Large intestine (tissue), 3 donors: ENCODE measurements around the gene RAMAC. TPM values are rescaled to one million over a fixed set of nuclear protein-coding genes. Genes with fewer than 3 reads are reported as not detected.

Experiments
- DNase-seq, 2 donors: peaks; one replicate each; pipeline versions ENCODE4 v3.0.0 to v3.0.0-alpha.2; 2013
- H3K27ac ChIP-seq: one replicate; pipeline ENCODE4 v1.5.1; 2013; ENCODE audit warnings: low read length
- H3K27me3 ChIP-seq: 2 replicates; pipeline ENCODE4 v1.6.1; 2013; ENCODE audit warnings: low read length; ENCODE audit not compliant: control insufficient read depth, insufficient read depth
- H3K36me3 ChIP-seq: 2 replicates; pipeline ENCODE4 v1.6.1; 2013; ENCODE audit warnings: low read length; ENCODE audit not compliant: control insufficient read depth, insufficient read depth
- H3K4me1 ChIP-seq: one replicate; pipeline ENCODE4 v1.6.1; 2013; ENCODE audit warnings: low read length; ENCODE audit not compliant: control insufficient read depth, insufficient read depth
- H3K4me3 ChIP-seq: one replicate; pipeline ENCODE4 v1.5.1; 2013; ENCODE audit warnings: low read length
- H3K9me3 ChIP-seq: one replicate; pipeline ENCODE4 v1.6.1; 2013; ENCODE audit warnings: mild to moderate bottlenecking, low read depth, low read length, moderate library complexity; ENCODE audit not compliant: control insufficient read depth
- WGBS: methylation state at CpG from one replicate; pipeline ENCODE4 v1.1.5; 2013; ENCODE audit warnings: low lambda C conversion rate; ENCODE audit not compliant: insufficient coverage; 5-methylcytosine and 5-hydroxymethylcytosine counted together
- polyA plus RNA-seq: library from polyadenylated mRNA; unstranded; fragments of 120-200 nt; gene quantifications from one replicate; pipeline ENCODE4 v1.2.1, GENCODE V29; 2013

The RAMAC gene
- polyA plus RNA-seq, 1 donor, result 30.1 TPM

DNA sequence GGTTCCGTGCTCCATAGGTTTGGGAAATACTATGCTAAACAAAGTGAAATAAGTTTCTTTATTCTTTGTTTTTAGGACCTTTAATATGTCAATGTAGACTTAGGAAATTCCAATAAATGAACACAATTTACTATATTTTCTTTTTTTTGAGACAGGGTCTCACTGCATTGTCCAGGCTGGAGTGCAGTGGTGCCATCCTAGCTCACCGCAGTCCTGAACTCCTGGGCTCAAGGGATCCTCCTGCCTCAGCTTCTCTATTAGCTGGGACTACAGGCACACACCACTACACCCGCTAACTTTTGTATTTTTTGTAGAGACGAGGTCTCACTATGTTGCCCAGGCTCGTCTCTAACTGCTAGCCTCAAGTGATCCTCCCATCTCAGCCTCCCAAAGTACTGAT lies 21.1 kb upstream of the RAMAC start:
- Histone ChIP-seq H3K4me3 (no peak overlapping the region), H3K27me3 (no peaks in the 10 kb centered on the region), H3K9me3 (no peaks in the 10 kb centered on the region), H3K27ac (no peak overlapping the region), H3K4me1 (no peaks in the 10 kb centered on the region), H3K36me3 (no peaks in the 10 kb centered on the region)
- no peak for DNase-seq
- WGBS, result 80% methylated on average over 2 of the region's 5 CpGs

DNA sequence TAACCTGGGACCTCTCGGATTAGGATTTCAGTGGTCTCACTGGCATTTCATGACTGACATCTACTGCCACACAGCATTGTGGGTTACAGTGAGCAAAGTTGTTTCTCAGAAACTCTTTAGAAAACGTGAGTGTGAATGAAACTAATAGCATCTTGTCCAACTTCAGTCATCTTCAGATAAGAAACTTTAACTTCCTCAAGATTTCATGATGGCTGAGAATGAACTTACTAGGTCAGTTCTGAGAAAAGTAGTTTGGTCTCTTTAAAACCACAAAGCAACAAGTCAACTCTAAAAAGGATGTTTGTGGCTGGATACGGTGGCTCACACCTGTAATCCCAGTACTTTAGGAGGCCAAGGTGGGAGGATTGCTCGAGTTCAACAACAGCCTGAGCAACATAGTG lies 19.3 kb upstream of the RAMAC start:
- no peak for DNase-seq
- no CpG with 5 or more reads among the region's 4 CpGs for WGBS
- Histone ChIP-seq H3K4me1 (no peaks in the 10 kb centered on the region), H3K4me3 (no peak overlapping the region), H3K27ac (no peak overlapping the region), H3K36me3 (no peaks in the 10 kb centered on the region), H3K27me3 (no peaks in the 10 kb centered on the region), H3K9me3 (no peaks in the 10 kb centered on the region)

DNA sequence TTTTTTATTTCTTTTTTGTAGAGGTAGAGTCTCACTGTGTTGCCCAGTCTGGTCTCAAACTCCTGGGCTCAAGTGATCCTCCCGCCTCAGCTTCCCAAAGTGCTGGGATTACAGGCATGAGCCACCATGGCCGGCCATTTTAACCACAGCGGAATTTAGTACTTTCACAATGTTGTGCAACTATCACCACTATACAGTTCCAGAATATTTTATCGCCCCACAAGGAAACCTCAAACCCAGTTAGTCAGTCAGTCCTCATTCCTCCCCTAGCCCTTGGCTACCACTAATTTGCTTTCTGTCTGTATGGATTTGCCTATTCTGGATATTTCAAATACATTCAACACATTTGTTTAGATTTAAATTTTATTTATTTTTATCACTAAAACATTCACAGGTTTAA lies 17.9 kb upstream of the RAMAC start:
- H3K27me3 ChIP-seq, result no peaks in the 10 kb centered on the region
- DNase-seq, result no peak
- H3K4me3 ChIP-seq, result no peak overlapping the region
- WGBS, result 88% methylated on average over 1 of the region's 4 CpGs
- H3K36me3 ChIP-seq, result no peaks in the 10 kb centered on the region
- H3K4me1 ChIP-seq, result no peaks in the 10 kb centered on the region
- no peak overlapping the region for H3K27ac ChIP-seq
- no peaks in the 10 kb centered on the region for H3K9me3 ChIP-seq

DNA sequence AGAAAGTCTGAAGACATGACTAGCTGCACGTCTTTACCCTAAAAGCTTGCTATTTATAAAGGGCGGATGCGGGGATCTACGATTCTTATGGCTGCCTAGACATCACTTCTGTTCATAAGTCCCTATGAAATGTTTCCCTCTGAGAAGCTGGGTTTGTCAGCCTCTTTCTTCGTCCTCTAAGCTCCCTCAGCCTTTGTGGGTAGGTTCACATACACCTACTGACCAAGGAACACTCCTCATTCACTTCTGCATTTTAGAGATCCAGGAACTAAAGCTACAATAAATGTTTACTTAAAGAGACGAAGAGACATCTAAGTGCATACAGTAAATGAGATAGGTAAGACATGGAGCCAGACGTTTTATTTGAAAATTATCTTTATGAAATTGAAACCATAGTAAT lies 16.7 kb upstream of the RAMAC start:
- Histone ChIP-seq H3K27me3 (no peaks in the 10 kb centered on the region), H3K9me3 (no peaks in the 10 kb centered on the region), H3K27ac (no peak overlapping the region), H3K4me3 (no peak overlapping the region), H3K36me3 (no peaks in the 10 kb centered on the region), H3K4me1 (no peaks in the 10 kb centered on the region)
- WGBS, result 71% methylated on average over 1 of the region's 7 CpGs
- DNase-seq, result no peak

DNA sequence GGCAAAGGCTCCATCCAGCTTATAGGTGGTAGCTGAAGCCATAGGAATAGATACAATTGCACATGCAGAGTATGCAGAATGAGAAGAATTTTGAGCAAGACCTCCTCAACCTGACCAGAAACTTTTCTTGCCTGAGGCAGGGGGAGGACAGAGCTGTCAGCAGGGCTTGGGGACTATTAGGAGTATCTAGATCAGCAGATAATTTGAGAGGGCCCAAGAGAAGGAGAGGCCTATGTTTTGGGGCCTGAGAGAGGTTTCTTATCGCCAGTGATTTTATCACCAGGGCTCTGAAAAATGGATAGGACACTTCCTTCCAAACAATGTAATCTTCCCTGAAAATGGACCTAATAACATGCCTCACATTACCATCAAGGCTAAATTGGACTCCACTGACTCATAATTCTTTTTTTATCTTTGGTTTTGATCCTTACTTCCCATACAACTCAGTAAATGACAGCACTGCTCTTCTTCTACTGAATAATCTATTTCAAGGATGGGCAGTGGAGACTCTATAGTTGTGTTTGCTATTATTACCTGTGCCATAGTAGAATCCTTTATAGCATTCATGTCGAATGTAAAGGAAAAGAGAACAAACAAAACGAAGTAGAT lies 15.8 kb upstream of the RAMAC start:
- H3K36me3 ChIP-seq, result no peaks in the 10 kb centered on the region
- H3K9me3 ChIP-seq, result no peaks in the 10 kb centered on the region
- WGBS, result 0% methylated on average over 2 of the region's 3 CpGs
- H3K4me1 ChIP-seq, result no peaks in the 10 kb centered on the region
- H3K27me3 ChIP-seq, result no peaks in the 10 kb centered on the region
- no peak overlapping the region for H3K4me3 ChIP-seq
- no peak overlapping the region for H3K27ac ChIP-seq
- DNase-seq, result no peak

DNA sequence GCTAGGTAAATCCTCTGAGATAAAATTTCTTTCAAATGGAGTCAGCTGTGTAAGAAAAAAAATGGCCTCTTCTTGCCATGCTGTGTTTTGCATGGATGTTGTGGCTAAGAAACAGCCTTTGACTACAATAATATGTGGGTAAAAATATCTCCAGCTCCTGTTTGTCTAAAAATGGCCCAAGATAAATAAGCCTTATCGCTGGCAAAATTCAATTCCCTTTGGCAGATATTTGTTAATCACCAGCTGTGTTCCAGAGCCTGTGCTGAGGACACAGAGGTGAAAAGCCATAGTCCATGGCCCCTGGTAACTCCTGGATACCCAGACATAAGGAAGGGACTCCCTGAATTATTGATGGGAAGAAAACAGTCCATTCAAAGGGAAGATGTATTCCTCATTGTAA lies 15.3 kb upstream of the RAMAC start:
- Histone ChIP-seq H3K9me3 (no peaks in the 10 kb centered on the region), H3K27ac (no peak overlapping the region), H3K27me3 (no peaks in the 10 kb centered on the region), H3K36me3 (no peaks in the 10 kb centered on the region), H3K4me3 (no peak overlapping the region), H3K4me1 (no peaks in the 10 kb centered on the region)
- DNase-seq, result no peak
- no CpG with 5 or more reads among the region's 1 CpG for WGBS

DNA sequence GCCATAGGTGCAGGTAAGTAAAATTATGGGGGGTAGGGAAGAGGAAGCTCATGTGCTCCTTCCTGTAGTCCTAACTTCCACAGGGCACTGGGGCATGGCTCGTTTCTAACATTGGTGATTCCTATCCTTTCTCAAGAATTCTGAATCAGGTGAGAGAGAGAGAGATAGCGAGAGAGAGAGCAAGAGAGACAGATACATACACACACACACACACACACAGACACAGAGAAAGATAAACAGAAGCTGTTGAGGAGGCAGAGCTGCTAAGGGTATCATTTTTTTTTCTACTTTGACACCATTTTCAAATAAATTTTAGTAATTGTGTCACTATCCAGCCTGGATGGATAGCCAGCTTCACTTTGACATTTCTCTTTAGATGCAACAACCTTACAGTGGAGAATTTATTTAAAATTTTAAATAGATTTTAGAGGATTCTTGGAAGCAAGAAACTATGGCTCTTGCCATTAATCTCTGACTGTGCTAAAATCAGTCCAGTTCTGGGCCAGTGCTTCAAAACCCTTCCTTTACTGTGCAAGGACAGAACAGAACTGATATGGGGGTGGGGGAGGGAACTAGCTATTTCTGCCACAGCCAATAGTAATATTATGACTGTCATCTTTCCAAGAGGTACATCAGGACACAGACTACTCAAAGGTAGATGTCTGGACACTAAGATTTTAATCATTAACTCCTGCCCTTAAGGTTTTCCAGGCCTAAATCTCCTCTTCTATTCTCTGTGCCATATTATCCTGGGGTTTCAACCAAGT lies 14.6 kb upstream of the RAMAC start:
- no CpG with 5 or more reads among the region's 2 CpGs for WGBS
- Histone ChIP-seq H3K27ac (no peak overlapping the region), H3K4me3 (no peak overlapping the region), H3K27me3 (no peaks in the 10 kb centered on the region), H3K36me3 (no peaks in the 10 kb centered on the region), H3K4me1 (no peaks in the 10 kb centered on the region), H3K9me3 (no peaks in the 10 kb centered on the region)
- no peak for DNase-seq

DNA sequence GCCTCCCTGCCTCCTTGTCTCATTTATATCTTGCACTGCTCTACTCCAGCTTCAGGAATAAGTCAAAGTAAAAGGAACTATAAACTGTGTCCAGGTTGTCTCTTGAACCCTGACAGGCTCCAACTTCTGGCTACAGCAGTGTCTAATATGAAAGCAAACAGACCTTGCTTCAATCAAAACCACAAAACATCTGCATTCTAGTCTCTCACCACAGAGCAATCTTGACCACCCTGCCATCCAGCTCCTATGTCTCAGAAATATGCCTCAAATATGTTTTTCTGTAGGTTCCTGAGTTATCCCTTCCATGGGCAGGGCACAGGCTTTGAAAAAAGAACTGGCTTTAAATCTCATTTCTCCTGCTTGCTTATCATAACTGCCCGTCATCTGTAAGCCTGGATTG lies 13.0 kb upstream of the RAMAC start:
- DNase-seq, result no peak
- no peaks in the 10 kb centered on the region for H3K4me1 ChIP-seq
- H3K27ac ChIP-seq, result no peak overlapping the region
- no peaks in the 10 kb centered on the region for H3K27me3 ChIP-seq
- WGBS, result 100% methylated on average over 1 of the region's 1 CpG
- H3K4me3 ChIP-seq, result no peak overlapping the region
- H3K36me3 ChIP-seq, result no peaks in the 10 kb centered on the region
- no peaks in the 10 kb centered on the region for H3K9me3 ChIP-seq

DNA sequence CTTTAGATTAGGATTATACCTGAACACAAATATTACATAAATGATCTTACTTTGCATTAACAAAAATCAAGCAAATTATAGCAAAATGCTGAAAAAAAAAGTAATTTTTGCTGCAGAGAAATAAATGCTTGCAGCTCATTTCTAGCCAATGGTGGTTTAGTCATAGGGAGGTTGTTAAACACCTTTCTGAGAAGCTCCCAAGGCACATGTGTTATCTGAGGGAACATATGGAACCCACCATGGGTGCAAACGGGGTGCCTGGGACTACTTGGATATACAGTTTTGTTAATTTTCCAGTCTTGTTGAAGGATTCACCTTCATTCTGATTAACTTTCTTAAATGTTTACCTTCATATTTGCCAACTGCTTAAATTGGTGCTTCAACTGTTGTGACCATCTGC lies 8.9 kb upstream of the RAMAC start:
- no peak for DNase-seq
- no peaks in the 10 kb centered on the region for H3K36me3 ChIP-seq
- H3K9me3 ChIP-seq, result no peaks in the 10 kb centered on the region
- no peak overlapping the region for H3K27ac ChIP-seq
- no CpG with 5 or more reads among the region's 1 CpG for WGBS
- no peaks in the 10 kb centered on the region for H3K4me1 ChIP-seq
- no peak overlapping the region for H3K4me3 ChIP-seq
- H3K27me3 ChIP-seq, result no peaks in the 10 kb centered on the region

DNA sequence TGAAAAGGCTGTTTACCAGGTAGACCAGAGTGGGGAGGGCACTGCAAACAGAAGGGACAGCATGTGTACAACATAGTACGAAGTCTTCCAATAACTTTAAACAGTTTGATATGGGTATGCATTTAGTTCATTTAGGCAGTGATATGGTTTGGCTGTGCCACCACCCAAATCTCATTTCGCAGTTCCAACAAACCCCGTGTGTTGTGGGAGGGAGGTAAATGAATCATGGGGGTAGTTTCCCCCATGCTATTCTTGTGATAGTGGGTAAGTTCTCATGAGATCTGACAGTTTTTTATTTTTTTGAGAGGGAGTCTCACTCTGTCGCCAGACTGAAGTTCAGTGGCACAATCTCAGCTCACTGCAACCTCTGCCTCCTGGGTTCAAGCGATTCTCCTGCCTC lies 7.6 kb upstream of the RAMAC start:
- WGBS, result no CpG with 5 or more reads among the region's 5 CpGs
- Histone ChIP-seq H3K27ac (no peak overlapping the region), H3K4me1 (no peaks in the 10 kb centered on the region), H3K27me3 (no peaks in the 10 kb centered on the region), H3K9me3 (no peaks in the 10 kb centered on the region), H3K4me3 (no peak overlapping the region), H3K36me3 (no peaks in the 10 kb centered on the region)
- DNase-seq, result no peak

DNA sequence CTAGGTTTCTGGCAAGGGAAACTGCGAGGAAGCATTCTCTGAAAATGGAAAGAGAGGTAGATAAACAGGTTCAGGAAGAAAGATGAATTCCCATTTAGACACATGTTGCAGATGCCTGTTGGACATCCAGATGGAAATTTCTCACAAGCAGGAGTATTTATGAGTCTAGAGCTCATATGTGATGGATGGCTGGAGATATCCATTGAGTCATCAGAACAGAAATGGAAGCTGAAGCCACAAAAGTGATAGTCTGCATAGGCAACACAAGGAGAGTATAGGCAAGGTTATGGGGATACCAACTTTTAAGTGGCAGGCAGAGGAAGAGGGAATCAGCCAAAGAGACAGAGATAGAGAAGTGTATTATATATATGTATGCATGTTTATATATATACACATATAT lies 6.3 kb upstream of the RAMAC start:
- Histone ChIP-seq H3K9me3 (no peaks in the 10 kb centered on the region), H3K4me3 (no peak overlapping the region), H3K27me3 (no peaks in the 10 kb centered on the region), H3K27ac (no peak overlapping the region), H3K36me3 (no peaks in the 10 kb centered on the region), H3K4me1 (no peaks in the 10 kb centered on the region)
- no CpG with 5 or more reads among the region's 1 CpG for WGBS
- no peak for DNase-seq
